22Rv1 (cell line): ENCODE results near the gene LRRC37B.
"Not testable (repeated sequence)": the region's sequence is repeated elsewhere in the genome, so short reads cannot be mapped to it uniquely, and the experiment has no call there.

Source experiments
- CTCF ChIP-seq: fragments of 450-650 bp; IDR thresholded peaks from 2 replicates; pipeline ENCODE4 v1.5.1; 2017; ENCODE audit warnings: mild to moderate bottlenecking
- ZFX ChIP-seq: fragments of 450-650 bp; IDR thresholded peaks from 2 replicates; pipeline ENCODE4 v1.6.1; 2017; ENCODE audit warnings: antibody characterized with exemption, borderline replicate concordance

GRCh38 chr17:32066863-32067642, 59.9 kb downstream of the LRRC37B start:
- TF ChIP-seq CTCF, result peak; percentile 52
- TF ChIP-seq ZFX, result not testable (repeated sequence)
